CD4-positive, alpha-beta memory T cell (primary cell): ENCODE data around the gene CNTLN. TPM values are rescaled to one million over a fixed set of nuclear protein-coding genes. Genes with fewer than 3 reads are reported as not detected.

Experiments
- CTCF ChIA-PET: fragments of 350-600 bp; sonication (Branson Sonifier 250); formaldehyde crosslinking; loops from one replicate; lab custom pipeline; 2021; ENCODE audit warnings: inconsistent platforms; ENCODE audit not compliant: partially characterized antibody; lab: Charles Lee
- POLR2A ChIA-PET: fragments of 350-600 bp; sonication (Branson Sonifier 250); formaldehyde crosslinking; loops from one replicate; lab custom pipeline; 2021; ENCODE audit not compliant: partially characterized antibody; lab: Charles Lee
- DNase-seq, 5 donors: peaks; one replicate each; pipeline versions ENCODE4 v3.0.0 to v3.0.0-alpha.2; 2020 to 2022; ENCODE audit warnings: mixed read lengths in 1 of 5
- H3K27ac ChIP-seq: one replicate; pipeline ENCODE4 v1.7.0; 2013; ENCODE audit warnings: low read depth, low read length
- H3K27me3 ChIP-seq: 2 replicates; pipeline ENCODE4 v1.7.0; 2013; ENCODE audit warnings: mild to moderate bottlenecking, low read length, moderate library complexity; ENCODE audit not compliant: insufficient read depth
- H3K36me3 ChIP-seq: 2 replicates; pipeline ENCODE4 v1.7.0; 2013; ENCODE audit warnings: mild to moderate bottlenecking, low read length, moderate library complexity; ENCODE audit not compliant: insufficient read depth
- H3K4me1 ChIP-seq: 2 replicates; pipeline ENCODE4 v1.7.0; 2013; ENCODE audit warnings: mild to moderate bottlenecking, low read length, moderate library complexity; ENCODE audit not compliant: insufficient read depth
- H3K4me3 ChIP-seq, 2 donors: one replicate each; pipeline ENCODE4 v1.7.0; 2013; ENCODE audit warnings: low read length in 2 of 2, mild to moderate bottlenecking in 1 of 2
- H3K9me3 ChIP-seq, 2 donors: one replicate each; pipeline ENCODE4 v1.7.0; 2013; ENCODE audit warnings: low read length in 2 of 2, control low read depth in 1 of 2; ENCODE audit not compliant: control insufficient read depth in 1 of 2
- H3K27ac Mint-ChIP-seq, 7 donors: one replicate each; pipeline ENCODE4 v1.8.0; 2020 to 2021; ENCODE audit warnings: mixed read lengths in 7 of 7, mild to moderate bottlenecking in 6 of 7, inconsistent platforms in 3 of 7, moderate library complexity in 3 of 7
- H3K27me3 Mint-ChIP-seq, 2 donors: one replicate each; pipeline ENCODE4 v1.8.0; 2020 to 2021; ENCODE audit warnings: mixed read lengths in 2 of 2
- H3K36me3 Mint-ChIP-seq, 2 donors: one replicate each; pipeline ENCODE4 v1.8.0; 2020 to 2021; ENCODE audit warnings: mixed read lengths in 2 of 2, inconsistent platforms in 1 of 2, mild to moderate bottlenecking in 1 of 2
- H3K4me1 Mint-ChIP-seq, 4 donors: one replicate each; pipeline ENCODE4 v1.8.0; 2020 to 2021; ENCODE audit warnings: mixed read lengths in 4 of 4, mild to moderate bottlenecking in 1 of 4
- H3K4me3 Mint-ChIP-seq, 8 donors: one replicate each; pipeline ENCODE4 v1.8.0; 2020 to 2021; ENCODE audit warnings: mixed read lengths in 8 of 8, mild to moderate bottlenecking in 7 of 8, moderate library complexity in 6 of 8, inconsistent platforms in 3 of 8
- H3K9me3 Mint-ChIP-seq, 8 donors: one replicate each; pipeline ENCODE4 v1.8.0; 2020 to 2021; ENCODE audit warnings: mixed read lengths in 8 of 8, mild to moderate bottlenecking in 5 of 8, inconsistent platforms in 3 of 8, moderate library complexity in 1 of 8
- intact Hi-C: fragments of 100-400 bp; cut with micrococcal nuclease; formaldehyde crosslinking; loops from one replicate; pipeline ENCODE4 v1.15.1; 2023
- polyA plus RNA-seq, 2 donors: library from polyadenylated mRNA; unstranded; fragments of 300-500 nt; fragmentation: Illumina TruSeq; gene quantifications; one replicate each; pipeline ENCODE4 v1.2.3, GENCODE V29; 2021
- total RNA-seq, 2 experiments: library from RNA; stranded (reverse); gene quantifications; one replicate each; pipeline ENCODE4 v1.2.3, GENCODE V29; 2021

CNTLN gene
- total and polyA plus RNA-seq, 4 experiments from 2014 or later, result 0.03 to 0.15 (median 0.11) TPM; not detected in 1

GRCh38 chr9:17490110-17490509 is 355.3 kb downstream of the CNTLN start:
- no peaks in the 10 kb centered on the region for H3K36me3 Mint-ChIP-seq
- intact Hi-C loops, result no loop called here
- Histone ChIP-seq H3K9me3 (no peaks in the 10 kb centered on the region), H3K27ac (no peak overlapping the region), H3K36me3 (no peaks in the 10 kb centered on the region), H3K4me1 (no peaks in the 10 kb centered on the region), H3K27me3 (no peaks in the 10 kb centered on the region), H3K4me3 (no peak overlapping the region)
- no peak overlapping the region for H3K27ac Mint-ChIP-seq
- CTCF ChIA-PET, result no interaction called here
- H3K9me3 Mint-ChIP-seq, result peaks cover 0 to 3% (median 0%) of the 10 kb centered on the region in 8 donors
- DNase-seq, result no peak
- no peaks in the 10 kb centered on the region for H3K27me3 Mint-ChIP-seq
- H3K4me1 Mint-ChIP-seq, result no peaks in the 10 kb centered on the region
- POLR2A ChIA-PET, result no interaction called here
- H3K4me3 Mint-ChIP-seq, result no peak overlapping the region

GRCh38 chr9:17491780-17492179 is 356.9 kb downstream of the CNTLN start:
- intact Hi-C loops, result no loop called here
- Mint-ChIP-seq H3K4me3 (no peak overlapping the region), H3K36me3 (no peaks in the 10 kb centered on the region), H3K27me3 (no peaks in the 10 kb centered on the region), H3K9me3 (peaks cover 0 to 4% (median 2%) of the 10 kb centered on the region in 8 donors), H3K4me1 (no peaks in the 10 kb centered on the region), H3K27ac (no peak overlapping the region)
- no peak for DNase-seq
- ChIA-PET CTCF (no interaction called here), POLR2A (no interaction called here)
- Histone ChIP-seq H3K36me3 (no peaks in the 10 kb centered on the region), H3K4me3 (no peak overlapping the region), H3K27me3 (no peaks in the 10 kb centered on the region), H3K27ac (no peak overlapping the region), H3K4me1 (no peaks in the 10 kb centered on the region), H3K9me3 (no peaks in the 10 kb centered on the region)

GRCh38 chr9:17503196-17503595 is 368.4 kb downstream of the CNTLN start:
- H3K4me3 Mint-ChIP-seq, result no peak overlapping the region
- H3K36me3 Mint-ChIP-seq, result no peaks in the 10 kb centered on the region
- peaks cover 0 to 3% of the 10 kb centered on the region in 2 donors for H3K27me3 Mint-ChIP-seq
- no peaks in the 10 kb centered on the region for H3K4me1 Mint-ChIP-seq
- peaks cover 0 to 6% (median 2%) of the 10 kb centered on the region in 8 donors for H3K9me3 Mint-ChIP-seq
- ChIA-PET POLR2A (no interaction called here), CTCF (no interaction called here)
- H3K27me3 ChIP-seq, result no peaks in the 10 kb centered on the region
- H3K4me3 ChIP-seq, result no peak overlapping the region
- H3K27ac ChIP-seq, result no peak overlapping the region
- intact Hi-C loops, result no loop called here
- no peaks in the 10 kb centered on the region for H3K4me1 ChIP-seq
- no peaks in the 10 kb centered on the region for H3K36me3 ChIP-seq
- DNase-seq, result no peak
- H3K9me3 ChIP-seq, result no peaks in the 10 kb centered on the region
- no peak overlapping the region for H3K27ac Mint-ChIP-seq

- Histone ChIP-seq H3K4me3 (no peak overlapping the region), H3K36me3 (no peaks in the 10 kb centered on the region), H3K9me3 (no peaks in the 10 kb centered on the region), H3K4me1 (no peaks in the 10 kb centered on the region), H3K27me3 (no peaks in the 10 kb centered on the region), H3K27ac (no peak overlapping the region)
- H3K27ac Mint-ChIP-seq, result no peak overlapping the region
- H3K9me3 Mint-ChIP-seq, result peaks cover 0 to 12% (median 6%) of the 10 kb centered on the region in 8 donors
- no peaks in the 10 kb centered on the region for H3K4me1 Mint-ChIP-seq
- CTCF ChIA-PET, result no interaction called here
- POLR2A ChIA-PET, result no interaction called here
- H3K27me3 Mint-ChIP-seq, result no peaks in the 10 kb centered on the region
- H3K36me3 Mint-ChIP-seq, result no peaks in the 10 kb centered on the region
- H3K4me3 Mint-ChIP-seq, result no peak overlapping the region
- intact Hi-C loops, result no loop called here
- DNase-seq, result no peak
These were observed 374.3 kb downstream of the CNTLN start for GRCh38 chr9:17509151-17509550.

- H3K36me3 ChIP-seq, result no peaks in the 10 kb centered on the region
- H3K9me3 ChIP-seq, result no peaks in the 10 kb centered on the region
- H3K27ac ChIP-seq, result no peak overlapping the region
- no peaks in the 10 kb centered on the region for H3K4me1 ChIP-seq
- DNase-seq, result no peak
- no peak overlapping the region for H3K4me3 ChIP-seq
- H3K27me3 Mint-ChIP-seq, result no peaks in the 10 kb centered on the region
- POLR2A ChIA-PET, result no interaction called here
- H3K36me3 Mint-ChIP-seq, result no peaks in the 10 kb centered on the region
- intact Hi-C loops, result no loop called here
- peaks cover 0 to 12% (median 6%) of the 10 kb centered on the region in 8 donors for H3K9me3 Mint-ChIP-seq
- CTCF ChIA-PET, result no interaction called here
- no peaks in the 10 kb centered on the region for H3K27me3 ChIP-seq
- no peak overlapping the region for H3K4me3 Mint-ChIP-seq
- H3K4me1 Mint-ChIP-seq, result no peaks in the 10 kb centered on the region
- H3K27ac Mint-ChIP-seq, result no peak overlapping the region
These were observed 374.9 kb downstream of the CNTLN start for GRCh38 chr9:17509701-17510100.

- H3K4me1 Mint-ChIP-seq, result no peaks in the 10 kb centered on the region
- DNase-seq, result no peak
- intact Hi-C loops, result no loop called here
- Histone ChIP-seq H3K36me3 (no peaks in the 10 kb centered on the region), H3K4me3 (no peak overlapping the region), H3K27ac (no peak overlapping the region), H3K27me3 (no peaks in the 10 kb centered on the region), H3K9me3 (no peaks in the 10 kb centered on the region), H3K4me1 (no peaks in the 10 kb centered on the region)
- H3K27ac Mint-ChIP-seq, result no peak overlapping the region
- CTCF ChIA-PET, result interaction anchor here (1.1 kb wide), 1 partner anchor 9 kb away, joined by 3 read pairs; no protein-coding TSS in a partner anchor
- H3K36me3 Mint-ChIP-seq, result no peaks in the 10 kb centered on the region
- no peak overlapping the region for H3K4me3 Mint-ChIP-seq
- peaks cover 0 to 16% (median 3%) of the 10 kb centered on the region in 8 donors for H3K9me3 Mint-ChIP-seq
- H3K27me3 Mint-ChIP-seq, result no peaks in the 10 kb centered on the region
- POLR2A ChIA-PET, result no interaction called here
These were observed 384.9 kb downstream of the CNTLN start for GRCh38 chr9:17519761-17520160.

- Mint-ChIP-seq H3K36me3 (no peaks in the 10 kb centered on the region), H3K27ac (no peak overlapping the region), H3K4me3 (no peak overlapping the region), H3K4me1 (no peaks in the 10 kb centered on the region), H3K9me3 (peaks cover 0 to 16% (median 3%) of the 10 kb centered on the region in 8 donors), H3K27me3 (no peaks in the 10 kb centered on the region)
- no peaks in the 10 kb centered on the region for H3K27me3 ChIP-seq
- no peak overlapping the region for H3K27ac ChIP-seq
- CTCF ChIA-PET, result interaction anchor here (0.8 to 1.1 kb wide), 2 partner anchors 10 to 13 kb away, joined by 3 read pairs; no protein-coding TSS in a partner anchor
- H3K9me3 ChIP-seq, result no peaks in the 10 kb centered on the region
- H3K4me1 ChIP-seq, result no peaks in the 10 kb centered on the region
- H3K36me3 ChIP-seq, result no peaks in the 10 kb centered on the region
- intact Hi-C loops, result no loop called here
- no peak for DNase-seq
- POLR2A ChIA-PET, result no interaction called here
- H3K4me3 ChIP-seq, result no peak overlapping the region
These were observed 385.6 kb downstream of the CNTLN start for GRCh38 chr9:17520268-17521064.
